DMS153 treated with DMSO at 0.1 percent for 48 hours (cell line): ENCODE data around the gene LMBRD2.

Experiments used
- DNase-seq: peaks from one replicate; lab custom pipeline; 2025; ENCODE audit not compliant: unreplicated experiment; lab: John Stamatoyannopoulos, UW

LMBRD2 gene

DNA sequence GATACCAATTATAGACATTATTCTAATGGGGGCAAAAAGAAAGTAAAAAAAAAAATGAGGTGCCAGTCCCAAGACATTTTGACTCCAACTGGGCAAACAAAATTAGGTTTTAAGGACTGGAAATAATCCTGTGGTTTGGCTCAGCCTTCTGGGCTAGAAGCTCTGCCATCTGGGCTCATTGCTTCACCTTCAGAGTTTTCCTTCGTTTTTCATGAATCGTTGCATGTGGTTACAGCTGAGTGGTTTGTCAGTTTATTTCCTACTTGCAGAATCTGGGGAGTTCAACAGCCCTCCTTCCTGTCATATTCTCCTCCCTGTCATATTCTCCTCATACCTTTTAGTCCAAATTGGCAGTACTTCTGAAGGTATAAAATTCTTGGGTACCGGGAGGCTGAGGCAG, 97.0 kb downstream of the LMBRD2 start:
- DNase-seq, result no peak

DNA sequence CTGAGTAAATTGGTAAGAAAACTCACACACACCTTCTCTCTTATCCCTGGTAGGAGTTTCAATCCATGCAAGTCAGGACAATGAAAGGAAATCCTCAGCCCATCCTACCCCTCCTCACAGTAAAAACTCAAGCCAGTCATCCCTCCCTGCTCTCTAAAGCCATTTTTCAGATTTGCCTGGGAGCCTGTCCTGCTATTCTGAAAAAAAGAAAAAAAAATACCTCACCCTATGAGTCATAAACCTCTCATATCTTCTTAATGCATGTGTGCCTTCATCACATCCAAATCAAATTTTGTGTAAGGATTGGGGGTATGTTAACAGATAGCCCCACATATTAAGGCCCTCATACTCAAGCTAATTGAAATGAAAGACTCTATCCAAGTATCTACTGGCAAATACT, 99.1 kb downstream of the LMBRD2 start:
- no peak for DNase-seq

DNA sequence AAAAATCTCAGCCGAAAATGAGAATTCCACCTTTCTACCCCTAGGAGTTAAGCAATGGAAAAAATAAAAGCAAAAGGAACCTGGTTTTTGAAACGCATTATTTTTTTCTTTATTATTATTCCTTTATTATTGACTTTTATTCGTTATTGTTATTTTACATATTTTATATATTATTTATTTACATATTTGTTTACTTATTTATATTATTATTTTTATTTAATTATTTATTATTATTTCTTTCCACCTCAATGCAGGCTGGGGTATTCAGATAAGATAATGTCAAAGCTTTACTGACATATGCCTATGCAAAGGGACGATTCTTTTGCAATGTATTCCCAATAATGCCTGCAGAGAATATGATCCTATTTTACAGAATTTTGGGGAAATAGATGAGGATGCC, 101.7 kb downstream of the LMBRD2 start:
- DNase-seq, result no peak
